Body of pancreas (tissue), 4 donors: ENCODE data around the gene MARS1.

Experiments
- POLR2A ChIP-seq, 3 donors: fragments of 450-650 bp; IDR thresholded peaks; one replicate each; pipeline ENCODE4 v1.6.1; 2016; ENCODE audit warnings: antibody characterized with exemption in 3 of 3, mild to moderate bottlenecking in 2 of 3
- TF ChIP-seq, protein P1 (sequence below), 7 experiments: fragments of 450-650 bp in 4 of 7; fragments of 200-600 bp in 3 of 7; sonication (generic) in 3 of 7; IDR thresholded peaks; one replicate each; pipeline ENCODE4 v1.5.1; 2016 to 2019; ENCODE audit warnings: antibody characterized with exemption in 7 of 7

DNA sequence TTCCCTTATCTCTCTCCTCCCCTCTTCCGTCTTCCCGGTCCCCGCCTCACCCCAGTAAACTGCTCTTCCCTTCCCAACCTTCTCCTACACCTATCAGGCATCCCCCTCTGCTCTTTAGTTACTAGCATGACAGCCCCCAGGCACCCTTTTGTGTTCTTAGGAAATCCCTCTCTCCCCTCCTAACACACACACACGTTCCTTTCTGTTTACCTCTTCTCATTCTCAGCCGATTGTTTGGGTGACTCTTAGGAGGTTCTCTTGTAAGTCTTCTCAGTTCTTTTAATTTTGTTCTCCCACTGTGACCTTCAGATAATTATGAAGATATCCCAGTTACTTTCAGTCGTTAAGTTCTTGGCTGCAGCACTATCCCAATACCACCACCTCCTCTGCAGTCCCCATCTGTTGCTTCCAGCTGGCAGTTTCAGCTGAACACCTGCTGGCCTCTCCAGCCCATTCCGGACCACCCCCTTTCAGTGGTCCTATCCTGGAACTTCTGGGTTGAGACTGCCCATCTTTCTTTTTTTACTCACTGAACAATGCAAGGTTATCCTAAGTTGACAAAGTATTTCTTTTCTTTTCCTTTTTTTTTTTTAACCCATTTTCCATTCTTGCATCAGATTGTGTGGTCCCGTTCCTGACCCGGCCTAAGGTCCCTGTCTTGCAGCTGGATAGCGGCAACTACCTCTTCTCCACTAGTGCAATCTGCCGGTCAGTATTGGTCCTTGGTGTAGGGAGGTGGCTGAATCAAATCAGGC lies 711 bp downstream of the MARS1 start:
- TF ChIP-seq, protein P1, sequence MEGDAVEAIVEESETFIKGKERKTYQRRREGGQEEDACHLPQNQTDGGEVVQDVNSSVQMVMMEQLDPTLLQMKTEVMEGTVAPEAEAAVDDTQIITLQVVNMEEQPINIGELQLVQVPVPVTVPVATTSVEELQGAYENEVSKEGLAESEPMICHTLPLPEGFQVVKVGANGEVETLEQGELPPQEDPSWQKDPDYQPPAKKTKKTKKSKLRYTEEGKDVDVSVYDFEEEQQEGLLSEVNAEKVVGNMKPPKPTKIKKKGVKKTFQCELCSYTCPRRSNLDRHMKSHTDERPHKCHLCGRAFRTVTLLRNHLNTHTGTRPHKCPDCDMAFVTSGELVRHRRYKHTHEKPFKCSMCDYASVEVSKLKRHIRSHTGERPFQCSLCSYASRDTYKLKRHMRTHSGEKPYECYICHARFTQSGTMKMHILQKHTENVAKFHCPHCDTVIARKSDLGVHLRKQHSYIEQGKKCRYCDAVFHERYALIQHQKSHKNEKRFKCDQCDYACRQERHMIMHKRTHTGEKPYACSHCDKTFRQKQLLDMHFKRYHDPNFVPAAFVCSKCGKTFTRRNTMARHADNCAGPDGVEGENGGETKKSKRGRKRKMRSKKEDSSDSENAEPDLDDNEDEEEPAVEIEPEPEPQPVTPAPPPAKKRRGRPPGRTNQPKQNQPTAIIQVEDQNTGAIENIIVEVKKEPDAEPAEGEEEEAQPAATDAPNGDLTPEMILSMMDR (IDR thresholded peaks at IDR 0.05) = no peak
- TF ChIP-seq POLR2A (IDR thresholded peaks at IDR 0.05) = no peak
